IMR-90 (cell line): ENCODE data around the gene LSMEM2. TPM values are rescaled to one million over a fixed set of nuclear protein-coding genes. Genes with fewer than 3 reads are reported as not detected.

Source experiments
- ATAC-seq: fragments of 200-7000 bp; cut with Tn5 transposase; 2 replicates; pipeline ENCODE4 v1.9.1; 2020; ENCODE audit warnings: low read depth, mild to moderate bottlenecking, moderate library complexity
- BruUV-seq: library from RNA; stranded (reverse); fragments of 400-500 nt; replicated peaks from 2 replicates; lab custom pipeline; 2021; lab: Mats Ljungman, UMichigan
- CTCF ChIA-PET: fragments of 300-600 bp; formaldehyde crosslinking; extraction: SDS; loops from one replicate; lab custom pipeline; 2021; ENCODE audit warnings: antibody characterized with exemption; lab: Yijun Ruan, JAX
- POLR2A ChIA-PET: fragments of 300-600 bp; sonication (Branson Sonifier 250); formaldehyde crosslinking; loops from one replicate; lab custom pipeline; 2022; ENCODE audit warnings: antibody characterized with exemption; ENCODE audit not compliant: unreplicated experiment; lab: Charles Lee
- DNase-seq: peaks from one replicate; pipeline ENCODE4 v3.0.0; 2013
- H2AFZ ChIP-seq: replicated peaks from 2 replicates; pipeline ENCODE3; 2013; ENCODE audit warnings: low read length, mild to moderate bottlenecking; ENCODE audit not compliant: poor library complexity
- H2AK5ac ChIP-seq: 2 replicates; pipeline ENCODE4 v1.6.1; 2013; ENCODE audit warnings: low read depth, low read length, inconsistent platforms
- H2AK9ac ChIP-seq: replicated peaks from 2 replicates; pipeline ENCODE3; 2013; ENCODE audit warnings: mild to moderate bottlenecking, low read depth, low read length, moderate library complexity; ENCODE audit not compliant: poor library complexity
- H2BK120ac ChIP-seq: 2 replicates; pipeline ENCODE4 v1.6.1; 2013; ENCODE audit warnings: low read depth, low read length, inconsistent platforms
- H2BK15ac ChIP-seq: 3 replicates; pipeline ENCODE4 v1.6.1; 2013; ENCODE audit warnings: low read depth, low read length, inconsistent platforms
- H2BK20ac ChIP-seq: 2 replicates; pipeline ENCODE4 v1.6.1; 2013; ENCODE audit warnings: low read depth, mild to moderate bottlenecking, inconsistent platforms, low read length, moderate library complexity
- H2BK5ac ChIP-seq: 2 replicates; pipeline ENCODE4 v1.6.1; 2013; ENCODE audit warnings: mild to moderate bottlenecking, low read depth, low read length, inconsistent platforms; ENCODE audit not compliant: poor library complexity, severe bottlenecking
- H3K14ac ChIP-seq: replicated peaks from 2 replicates; pipeline ENCODE4 v1.6.1; 2013; ENCODE audit warnings: low read depth, low read length, inconsistent platforms
- H3K18ac ChIP-seq: 2 replicates; pipeline ENCODE4 v1.6.1; 2013; ENCODE audit warnings: low read depth, low read length, control low read depth
- H3K23ac ChIP-seq: 2 replicates; pipeline ENCODE4 v1.6.1; 2013; ENCODE audit warnings: low read depth, low read length, inconsistent platforms
- H3K27ac ChIP-seq: 2 replicates; pipeline ENCODE4 v1.5.1; 2013; ENCODE audit warnings: mild to moderate bottlenecking, control low read depth, low read length; ENCODE audit not compliant: insufficient read depth
- H3K27me3 ChIP-seq: 2 replicates; pipeline ENCODE4 v1.6.1; 2013; ENCODE audit warnings: low read length; ENCODE audit not compliant: control insufficient read depth, insufficient read depth
- H3K36me3 ChIP-seq: 2 replicates; pipeline ENCODE4 v1.6.1; 2013; ENCODE audit warnings: low read length, mixed read lengths; ENCODE audit not compliant: control insufficient read depth, insufficient read depth
- H3K4ac ChIP-seq: 2 replicates; pipeline ENCODE4 v1.6.1; 2013; ENCODE audit warnings: low read depth, low read length, inconsistent platforms
- H3K4me1 ChIP-seq: 2 replicates; pipeline ENCODE4 v1.6.1; 2013; ENCODE audit warnings: low read length, mixed read lengths; ENCODE audit not compliant: control insufficient read depth, insufficient read depth
- H3K4me2 ChIP-seq: 2 replicates; pipeline ENCODE4 v1.6.1; 2013; ENCODE audit warnings: low read depth, mild to moderate bottlenecking, control low read depth, low read length, moderate library complexity
- H3K4me3 ChIP-seq: 2 replicates; pipeline ENCODE4 v1.5.1; 2013; ENCODE audit warnings: low read depth, mild to moderate bottlenecking, control low read depth, low read length, moderate library complexity; ENCODE audit not compliant: insufficient read depth
- H3K56ac ChIP-seq: 2 replicates; pipeline ENCODE4 v1.6.1; 2013; ENCODE audit warnings: low read length, inconsistent platforms; ENCODE audit not compliant: insufficient read depth; ENCODE audit errors: extremely low read depth
- H3K79me1 ChIP-seq, 2 experiments: 2 replicates each; pipeline ENCODE4 v1.6.1; 2013; ENCODE audit warnings: low read length in 2 of 2, inconsistent platforms in 1 of 2, low read depth in 1 of 2
- H3K9ac ChIP-seq: 2 replicates; pipeline ENCODE4 v1.6.1; 2013; ENCODE audit warnings: low read depth, low read length, control low read depth
- H3K9me1 ChIP-seq: 2 replicates; pipeline ENCODE4 v1.6.1; 2013; ENCODE audit warnings: low read length, inconsistent platforms; ENCODE audit not compliant: insufficient read depth
- H3K9me3 ChIP-seq: 2 replicates; pipeline ENCODE4 v1.6.1; 2013; ENCODE audit warnings: low read length; ENCODE audit not compliant: control insufficient read depth, insufficient read depth
- H4K20me1 ChIP-seq: 2 replicates; pipeline ENCODE4 v1.6.1; 2013; ENCODE audit warnings: low read length, inconsistent platforms; ENCODE audit not compliant: insufficient read depth
- H4K5ac ChIP-seq: 2 replicates; pipeline ENCODE4 v1.6.1; 2013; ENCODE audit warnings: mild to moderate bottlenecking, low read depth, low read length, control low read depth
- H4K8ac ChIP-seq, 2 experiments: 2 replicates each; pipeline ENCODE4 v1.6.1; 2013; ENCODE audit warnings: low read depth in 2 of 2, low read length in 2 of 2, control low read depth in 1 of 2, inconsistent platforms in 1 of 2
- H4K91ac ChIP-seq: 2 replicates; pipeline ENCODE4 v1.6.1; 2013; ENCODE audit warnings: low read depth, low read length, inconsistent platforms; ENCODE audit not compliant: insufficient read depth
- BHLHE40 ChIP-seq: fragments of 150-350 bp; IDR thresholded peaks from 2 replicates; pipeline ENCODE4 v1.6.1; 2016; ENCODE audit warnings: mild to moderate bottlenecking, low read depth, low read length
- CEBPB ChIP-seq: IDR thresholded peaks from 2 replicates; pipeline ENCODE4 v1.6.1; 2012; ENCODE audit warnings: low read depth, low read length, improper control_type of control experiment
- CTCF ChIP-seq: conservative IDR thresholded peaks from 2 replicates; pipeline ENCODE4 v1.5.1; 2012; ENCODE audit warnings: mild to moderate bottlenecking, low read depth, low read length, improper control_type of control experiment
- FOS ChIP-seq: fragments of 150-350 bp; IDR thresholded peaks from 2 replicates; pipeline ENCODE4 v1.6.1; 2016; ENCODE audit warnings: low read depth, low read length
- MAFK ChIP-seq: IDR thresholded peaks from 2 replicates; pipeline ENCODE4 v1.6.1; 2012; ENCODE audit warnings: low read depth, low read length, improper control_type of control experiment
- RFX5 ChIP-seq: IDR thresholded peaks from 2 replicates; pipeline ENCODE4 v1.8.0; 2012; ENCODE audit warnings: low read depth, mild to moderate bottlenecking, low read length, moderate library complexity
- WGBS, 2 experiments: methylation state at CpG; one replicate each; pipeline versions ENCODE4 v1.1.5 to v1.1.7; 2013; ENCODE audit warnings: missing lambda C conversion rate in 2 of 2; ENCODE audit not compliant: insufficient read length in 1 of 2; ENCODE audit errors: extremely low coverage in 2 of 2; 5-methylcytosine and 5-hydroxymethylcytosine counted together
- dilution Hi-C: fragments of 300-500 bp; cut with HindIII; formaldehyde crosslinking; loops from one replicate; pipeline ENCODE4 v1.14.3; 2018; ENCODE audit warnings: low sequenced_read_pairs; ENCODE audit not compliant: unreplicated experiment
- in situ Hi-C: fragments of 300-500 bp; cut with MboI; formaldehyde crosslinking; loops from 3 replicates; pipeline ENCODE4 v1.14.3; 2019; ENCODE audit warnings: low sequenced_read_pairs, inconsistent platforms, mixed read lengths
- intact Hi-C: fragments of 100-400 bp; cut with micrococcal nuclease; formaldehyde crosslinking; loops from 2 replicates; pipeline ENCODE4 v1.10.0; 2022
- polyA plus RNA-seq, 3 experiments: library from polyadenylated mRNA; depleted of rRNA; stranded (reverse); fragments of >200 nt; gene quantifications; 2 replicates each; pipeline ENCODE4 v1.2.3, GENCODE V29; 2012; ENCODE audit warnings: low replicate concordance in 1 of 3
- total RNA-seq: library from RNA; depleted of rRNA; stranded (reverse); fragments of >200 nt; gene quantifications from 2 replicates; pipeline ENCODE4 v1.2.3, GENCODE V29; 2012
- TF ChIP-seq, protein P1 (sequence below): fragments of 150-350 bp; IDR thresholded peaks from 2 replicates; pipeline ENCODE4 v1.6.1; 2017; ENCODE audit warnings: mild to moderate bottlenecking, antibody characterized with exemption, low read length, low read depth

Gene LSMEM2
- total and polyA plus RNA-seq, 2 of the 4 experiments (the other 2 are of a cell fraction) = under 0.01 TPM; not detected in 1

DNA sequence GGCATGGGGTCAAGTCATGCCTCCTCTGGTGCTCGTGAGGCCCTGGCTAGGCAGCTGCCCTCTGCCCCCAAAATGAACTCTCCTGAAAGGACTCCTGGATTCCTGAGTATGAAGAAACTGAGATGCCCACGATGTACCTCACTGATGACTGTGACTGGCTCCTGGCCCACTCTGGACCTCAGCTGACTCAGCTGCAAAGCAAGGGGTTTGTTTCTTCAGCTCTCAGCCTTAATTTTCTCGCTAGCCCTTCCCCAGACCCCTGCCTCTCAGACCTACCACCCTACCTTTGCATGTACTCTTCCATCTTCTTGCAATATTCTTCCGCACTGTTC, 48.1 kb upstream of the LSMEM2 start:
- ATAC-seq (no peak), DNase-seq (peak; percentile 63)
- Histone ChIP-seq H3K4me3 (no peak overlapping the region), H3K27ac (no peak overlapping the region), H3K4ac (no peak overlapping the region), H3K9me1 (peaks cover 9% of the 10 kb centered on the region; the same call in 1 of the 2 replicates), H2BK5ac (no peak overlapping the region), H3K9ac (no peak overlapping the region), H3K23ac (no peak overlapping the region; the same call in 1 of the 2 replicates), H2AK5ac (no peak overlapping the region; the same call in 1 of the 2 replicates), H3K27me3 (no peaks in the 10 kb centered on the region), H3K9me3 (no peaks in the 10 kb centered on the region), H2AFZ (peak overlapping the region; percentile 58), H2AK9ac (peak overlapping the region; percentile 76), H3K4me1 (peaks cover 7% of the 10 kb centered on the region), H3K4me2 (no peak overlapping the region), H4K20me1 (no peaks in the 10 kb centered on the region), H3K79me1 (peaks cover 0 to 18% of the 10 kb centered on the region in 2 experiments; a peak in 2 of 4 replicates), H2BK120ac (no peak overlapping the region), H3K56ac (no peak overlapping the region), H4K8ac (no peak overlapping the region), H3K18ac (no peak overlapping the region), H2BK20ac (no peak overlapping the region), H3K36me3 (no peaks in the 10 kb centered on the region), H2BK15ac (no peak overlapping the region), H4K5ac (no peak overlapping the region), H4K91ac (no peak overlapping the region), H3K14ac (no peak overlapping the region)
- ChIA-PET CTCF (no interaction called here), POLR2A (no interaction called here)
- WGBS, 2 experiments = 79% methylated on average over 2 of the region's 4 CpGs; no CpG with 5 or more reads in 1 of the 2 experiments
- BruUV-seq = no TSS peak
- dilution Hi-C loops = no loop called here
- TF ChIP-seq FOS = no peak
- TF ChIP-seq MAFK = peak; percentile 43; the same call in 1 of the 2 replicates
- TF ChIP-seq RFX5 = no peak
- TF ChIP-seq, protein P1, sequence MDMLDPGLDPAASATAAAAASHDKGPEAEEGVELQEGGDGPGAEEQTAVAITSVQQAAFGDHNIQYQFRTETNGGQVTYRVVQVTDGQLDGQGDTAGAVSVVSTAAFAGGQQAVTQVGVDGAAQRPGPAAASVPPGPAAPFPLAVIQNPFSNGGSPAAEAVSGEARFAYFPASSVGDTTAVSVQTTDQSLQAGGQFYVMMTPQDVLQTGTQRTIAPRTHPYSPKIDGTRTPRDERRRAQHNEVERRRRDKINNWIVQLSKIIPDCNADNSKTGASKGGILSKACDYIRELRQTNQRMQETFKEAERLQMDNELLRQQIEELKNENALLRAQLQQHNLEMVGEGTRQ = no peak
- TF ChIP-seq CTCF = no peak
- TF ChIP-seq BHLHE40 = no peak
- TF ChIP-seq CEBPB = peak; percentile 65
- intact Hi-C loops = no loop called here
- in situ Hi-C loops = no loop called here
